Measurements from ENCODE around the gene ABHD5. TPM values are rescaled to one million over a fixed set of nuclear protein-coding genes. Genes with fewer than 3 reads are reported as not detected.

Gene ABHD5
- total and polyA plus RNA-seq, 10 of the 15 experiments (the other 5 are each of a cell fraction or from before 2014, with no cell fraction given): 5.5 to 24.4 (median 9.5) TPM

GRCh38 chr3:43690400-43691119, at the start of gene ABHD5 (continued):
- TF ChIP-seq ZNF687 (IDR thresholded peaks at IDR 0.05) (peak; percentile 98), MXI1 (IDR thresholded peaks at IDR 0.05; ENCODE audit: low read depth, low read length) (peak; percentile 79; the same call in 1 of the 2 replicates), NR2C1 (IDR thresholded peaks at IDR 0.05) (no peak), NR2C2 (IDR thresholded peaks at IDR 0.05; ENCODE audit: borderline replicate concordance, control insufficient read depth, insufficient read length, low read depth) (no peak), NFYA (IDR thresholded peaks at IDR 0.05; ENCODE audit: borderline replicate concordance, low read depth, low read length) (no peak), ESRRA (IDR thresholded peaks at IDR 0.05; ENCODE audit: low read length) (0 out of 2 replicates have a peak, but pooled peaks have one; percentile 16), ZNF24 (IDR thresholded peaks at IDR 0.05) (no peak), NR2F1 (conservative IDR thresholded peaks at IDR 0.05) (no peak), GATAD2B (conservative IDR thresholded peaks at IDR 0.05; ENCODE audit: low read depth) (peak; percentile 91; the same call in 1 of the 2 replicates), TCF12 (IDR thresholded peaks at IDR 0.05; ENCODE audit: low read depth, low read length) (peak; percentile 82; the same call in 1 of the 2 replicates), CEBPB (IDR thresholded peaks at IDR 0.05; ENCODE audit: borderline replicate concordance in 1 of 2, low read depth in 2 of 2, low read length in 2 of 2) (no peak), BCL3 (IDR thresholded peaks at IDR 0.05; ENCODE audit: borderline replicate concordance, insufficient read depth, low read depth, low read length, poor library complexity, severe bottlenecking) (peak; percentile 42), TBL1XR1 (IDR thresholded peaks at IDR 0.05; ENCODE audit: low read depth, low read length) (0 out of 2 replicates have a peak, but pooled peaks have one; percentile 10), HCFC1 (IDR thresholded peaks at IDR 0.05; ENCODE audit: low read length) (peak; percentile 44; the same call in 1 of the 2 replicates), IRF3 (IDR thresholded peaks at IDR 0.05) (no peak), NBN (IDR thresholded peaks at IDR 0.05) (peak; percentile 80), POLR2AphosphoS5 (IDR thresholded peaks at IDR 0.05; ENCODE audit: low read length) (peak; percentile 91), SMAD5 (IDR thresholded peaks at IDR 0.05; ENCODE audit: low read depth) (peak; percentile 74; the same call in 1 of the 2 replicates), MYC (IDR thresholded peaks at IDR 0.05; ENCODE audit: insufficient read depth, insufficient read length, insufficient replicate concordance, low read length, severe bottlenecking) (peak; percentile 35), NFYB (IDR thresholded peaks at IDR 0.05; ENCODE audit: insufficient read depth, low read depth, low read length) (no peak), RUNX3 (IDR thresholded peaks at IDR 0.05; ENCODE audit: low read length) (no peak), POU2F2 (IDR thresholded peaks at IDR 0.05; ENCODE audit: borderline replicate concordance, low read depth, low read length) (peak; percentile 99), BHLHE40 (IDR thresholded peaks at IDR 0.05; ENCODE audit: borderline replicate concordance in 1 of 2, low read depth in 2 of 2, low read length in 1 of 2) (peak in 1 of 2 experiments; percentile 43; a peak in 1 of 4 replicates)

All from GM12878 (cell line).